HL-60 (cell line): ENCODE results near the gene KMT2C.

Source experiments
- DNase-seq, 2 experiments: peaks; one replicate each; pipeline ENCODE4 v3.0.0-alpha.2; 2010 to 2020; ENCODE audit warnings: low read depth in 1 of 2, low spot score in 1 of 2
- H3K27ac ChIP-seq: fragments of 250-450 bp; sonication (Bioruptor Pico); replicated peaks from 2 replicates; pipeline ENCODE4 v1.5.1; 2020; ENCODE audit warnings: mild to moderate bottlenecking, moderate library complexity
- H3K27me3 ChIP-seq: fragments of 250-450 bp; sonication (Bioruptor Pico); 2 replicates; pipeline ENCODE4 v1.5.1; 2021; ENCODE audit warnings: mild to moderate bottlenecking, moderate library complexity; ENCODE audit not compliant: insufficient read depth, poor library complexity, severe bottlenecking
- H3K4me3 ChIP-seq: replicated peaks from 2 replicates; pipeline ENCODE4 v1.5.1; 2011; ENCODE audit warnings: mild to moderate bottlenecking, control low read depth, low read length; ENCODE audit not compliant: insufficient read depth
- GABPA ChIP-seq: IDR thresholded peaks from 2 replicates; pipeline ENCODE4 v1.6.1; 2012; ENCODE audit warnings: low read depth
- POLR2AphosphoS5 ChIP-seq: IDR thresholded peaks from 2 replicates; pipeline ENCODE4 v1.6.1; 2012; ENCODE audit warnings: low read depth
- SPI1 ChIP-seq: IDR thresholded peaks from 2 replicates; pipeline ENCODE4 v1.6.1; 2012; ENCODE audit warnings: low read depth, mild to moderate bottlenecking, borderline replicate concordance
- TF ChIP-seq, protein P1 (sequence below): IDR thresholded peaks from 2 replicates; pipeline ENCODE4 v1.6.1; 2012; ENCODE audit warnings: low read depth; ENCODE audit not compliant: insufficient replicate concordance
- TF ChIP-seq, protein P2 (sequence below): IDR thresholded peaks from one replicate; pipeline ENCODE4 v1.5.1; 2011; ENCODE audit warnings: low read length, control low read depth, inconsistent platforms; ENCODE audit not compliant: insufficient read depth

The KMT2C gene

GRCh38 chr7:152142976-152143595, 292.7 kb downstream of the KMT2C start:
- DNase-seq: no peak
- Histone ChIP-seq H3K4me3 (no peak overlapping the region), H3K27ac (no peak overlapping the region), H3K27me3 (no peaks in the 10 kb centered on the region)
- TF ChIP-seq, protein P1, sequence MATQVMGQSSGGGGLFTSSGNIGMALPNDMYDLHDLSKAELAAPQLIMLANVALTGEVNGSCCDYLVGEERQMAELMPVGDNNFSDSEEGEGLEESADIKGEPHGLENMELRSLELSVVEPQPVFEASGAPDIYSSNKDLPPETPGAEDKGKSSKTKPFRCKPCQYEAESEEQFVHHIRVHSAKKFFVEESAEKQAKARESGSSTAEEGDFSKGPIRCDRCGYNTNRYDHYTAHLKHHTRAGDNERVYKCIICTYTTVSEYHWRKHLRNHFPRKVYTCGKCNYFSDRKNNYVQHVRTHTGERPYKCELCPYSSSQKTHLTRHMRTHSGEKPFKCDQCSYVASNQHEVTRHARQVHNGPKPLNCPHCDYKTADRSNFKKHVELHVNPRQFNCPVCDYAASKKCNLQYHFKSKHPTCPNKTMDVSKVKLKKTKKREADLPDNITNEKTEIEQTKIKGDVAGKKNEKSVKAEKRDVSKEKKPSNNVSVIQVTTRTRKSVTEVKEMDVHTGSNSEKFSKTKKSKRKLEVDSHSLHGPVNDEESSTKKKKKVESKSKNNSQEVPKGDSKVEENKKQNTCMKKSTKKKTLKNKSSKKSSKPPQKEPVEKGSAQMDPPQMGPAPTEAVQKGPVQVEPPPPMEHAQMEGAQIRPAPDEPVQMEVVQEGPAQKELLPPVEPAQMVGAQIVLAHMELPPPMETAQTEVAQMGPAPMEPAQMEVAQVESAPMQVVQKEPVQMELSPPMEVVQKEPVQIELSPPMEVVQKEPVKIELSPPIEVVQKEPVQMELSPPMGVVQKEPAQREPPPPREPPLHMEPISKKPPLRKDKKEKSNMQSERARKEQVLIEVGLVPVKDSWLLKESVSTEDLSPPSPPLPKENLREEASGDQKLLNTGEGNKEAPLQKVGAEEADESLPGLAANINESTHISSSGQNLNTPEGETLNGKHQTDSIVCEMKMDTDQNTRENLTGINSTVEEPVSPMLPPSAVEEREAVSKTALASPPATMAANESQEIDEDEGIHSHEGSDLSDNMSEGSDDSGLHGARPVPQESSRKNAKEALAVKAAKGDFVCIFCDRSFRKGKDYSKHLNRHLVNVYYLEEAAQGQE: no peak
- TF ChIP-seq, protein P2, sequence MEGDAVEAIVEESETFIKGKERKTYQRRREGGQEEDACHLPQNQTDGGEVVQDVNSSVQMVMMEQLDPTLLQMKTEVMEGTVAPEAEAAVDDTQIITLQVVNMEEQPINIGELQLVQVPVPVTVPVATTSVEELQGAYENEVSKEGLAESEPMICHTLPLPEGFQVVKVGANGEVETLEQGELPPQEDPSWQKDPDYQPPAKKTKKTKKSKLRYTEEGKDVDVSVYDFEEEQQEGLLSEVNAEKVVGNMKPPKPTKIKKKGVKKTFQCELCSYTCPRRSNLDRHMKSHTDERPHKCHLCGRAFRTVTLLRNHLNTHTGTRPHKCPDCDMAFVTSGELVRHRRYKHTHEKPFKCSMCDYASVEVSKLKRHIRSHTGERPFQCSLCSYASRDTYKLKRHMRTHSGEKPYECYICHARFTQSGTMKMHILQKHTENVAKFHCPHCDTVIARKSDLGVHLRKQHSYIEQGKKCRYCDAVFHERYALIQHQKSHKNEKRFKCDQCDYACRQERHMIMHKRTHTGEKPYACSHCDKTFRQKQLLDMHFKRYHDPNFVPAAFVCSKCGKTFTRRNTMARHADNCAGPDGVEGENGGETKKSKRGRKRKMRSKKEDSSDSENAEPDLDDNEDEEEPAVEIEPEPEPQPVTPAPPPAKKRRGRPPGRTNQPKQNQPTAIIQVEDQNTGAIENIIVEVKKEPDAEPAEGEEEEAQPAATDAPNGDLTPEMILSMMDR: no peak
- TF ChIP-seq GABPA: no peak
- no peak for TF ChIP-seq POLR2AphosphoS5
- TF ChIP-seq SPI1: no peak

DNA sequence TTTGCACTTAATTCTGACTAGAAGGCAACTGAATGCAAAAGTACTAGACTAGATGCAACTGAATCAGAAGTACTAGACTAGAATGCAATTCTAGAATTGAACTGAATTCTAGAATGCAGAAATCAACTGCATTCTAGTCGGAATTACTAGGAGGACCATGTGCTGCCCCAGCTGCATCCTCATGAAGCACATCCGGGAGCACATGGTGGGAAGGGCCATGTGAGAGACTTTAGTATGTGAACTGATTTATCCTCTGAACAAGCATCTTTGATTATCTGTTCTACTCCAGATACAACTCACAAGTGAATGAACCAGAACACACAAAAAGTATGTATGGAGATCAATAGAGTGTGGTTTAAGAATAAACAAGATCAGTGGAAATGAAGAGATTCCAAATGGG, 295.2 kb downstream of the KMT2C start:
- Histone ChIP-seq H3K4me3 (no peak overlapping the region), H3K27ac (no peak overlapping the region), H3K27me3 (no peaks in the 10 kb centered on the region)
- TF ChIP-seq, protein P2: no peak
- no peak for TF ChIP-seq SPI1
- TF ChIP-seq, protein P1: no peak
- no peak for TF ChIP-seq POLR2AphosphoS5
- TF ChIP-seq GABPA: no peak
- no peak for DNase-seq

- no peak for DNase-seq
- no peak overlapping the region for H3K27ac ChIP-seq
- no peaks in the 10 kb centered on the region for H3K27me3 ChIP-seq
- TF ChIP-seq SPI1 (no peak), GABPA (no peak), POLR2AphosphoS5 (no peak)
- TF ChIP-seq, protein P2: no peak
- TF ChIP-seq, protein P1: no peak
- H3K4me3 ChIP-seq: no peak overlapping the region
Measured at GRCh38 chr7:152140067-152140466, 295.7 kb downstream of the KMT2C start.
